MCF 10A (cell line): ENCODE results near the gene FLT4. TPM values are rescaled to one million over a fixed set of nuclear protein-coding genes. Genes with fewer than 3 reads are reported as not detected.
"Not testable (repeated sequence)": the region's sequence is repeated elsewhere in the genome, so short reads cannot be mapped to it uniquely, and the experiment has no call there.

Experiments used
- BruUV-seq: library from RNA; stranded (reverse); fragments of 400-500 nt; replicated peaks from 2 replicates; lab custom pipeline; 2021; lab: Mats Ljungman, UMichigan
- CTCF ChIA-PET: fragments of 300-600 bp; sonication (Branson Sonifier 250); formaldehyde crosslinking; extraction: SDS; loops from one replicate; lab custom pipeline; 2021; ENCODE audit warnings: antibody characterized with exemption, inconsistent platforms; lab: Yijun Ruan, JAX
- POLR2A ChIA-PET: fragments of 300-600, 350-650 bp; sonication (Branson Sonifier 250); formaldehyde crosslinking; extraction: SDS; loops from one replicate; lab custom pipeline; 2020; ENCODE audit warnings: antibody characterized with exemption, inconsistent platforms; lab: Yijun Ruan, JAX
- DNase-seq: peaks from one replicate; pipeline ENCODE4 v3.0.0-alpha.2; 2018; ENCODE audit not compliant: unreplicated experiment
- H3K27ac Mint-ChIP-seq: one replicate; pipeline ENCODE4 v1.8.0; 2022; ENCODE audit warnings: mild to moderate bottlenecking, low read depth, mixed read lengths; ENCODE audit not compliant: unreplicated experiment
- H3K27me3 Mint-ChIP-seq: one replicate; pipeline ENCODE4 v1.8.0; 2022; ENCODE audit warnings: mixed read lengths; ENCODE audit not compliant: insufficient read depth, unreplicated experiment
- H3K36me3 Mint-ChIP-seq: one replicate; pipeline ENCODE4 v1.8.0; 2022; ENCODE audit warnings: mild to moderate bottlenecking, moderate library complexity, mixed read lengths; ENCODE audit not compliant: insufficient read depth, unreplicated experiment
- H3K4me1 Mint-ChIP-seq: one replicate; pipeline ENCODE4 v1.8.0; 2022; ENCODE audit warnings: mixed read lengths; ENCODE audit not compliant: insufficient read depth, unreplicated experiment
- H3K4me3 Mint-ChIP-seq: one replicate; pipeline ENCODE4 v1.8.0; 2022; ENCODE audit warnings: mild to moderate bottlenecking, moderate library complexity, mixed read lengths; ENCODE audit not compliant: unreplicated experiment
- H3K9me3 Mint-ChIP-seq: one replicate; pipeline ENCODE4 v1.8.0; 2022; ENCODE audit warnings: mixed read lengths; ENCODE audit not compliant: unreplicated experiment
- CTCF ChIP-seq: fragments of 200-600 bp; IDR thresholded peaks from one replicate; pipeline ENCODE4 v1.8.0; 2022; ENCODE audit warnings: antibody characterized with exemption, mild to moderate bottlenecking; ENCODE audit not compliant: unreplicated experiment
- intact Hi-C: fragments of 100-400 bp; cut with micrococcal nuclease; formaldehyde crosslinking; loops from 2 replicates; pipeline ENCODE4 v1.14.1; 2022
- total RNA-seq: library from RNA; stranded (reverse); gene quantifications from 2 replicates; pipeline ENCODE4 v1.2.3, GENCODE V29; 2022

FLT4 gene
- total RNA-seq, 1 experiment from 2014 or later: not detected

GRCh38 chr5:180682560-180682959 lies 33.2 kb upstream of the FLT4 start:
- H3K27me3 Mint-ChIP-seq: peaks cover 58% of the 10 kb centered on the region
- TF ChIP-seq CTCF: no peak
- H3K4me3 Mint-ChIP-seq: no peak overlapping the region
- no peaks in the 10 kb centered on the region for H3K9me3 Mint-ChIP-seq
- CTCF ChIA-PET: no interaction called here
- DNase-seq: no peak
- POLR2A ChIA-PET: no interaction called here
- no peaks in the 10 kb centered on the region for H3K36me3 Mint-ChIP-seq
- no peak overlapping the region for H3K27ac Mint-ChIP-seq
- no TSS peak for BruUV-seq
- intact Hi-C loops: no loop called here
- H3K4me1 Mint-ChIP-seq: no peaks in the 10 kb centered on the region

- POLR2A ChIA-PET, H3K4me3 Mint-ChIP-seq, DNase-seq, H3K36me3 Mint-ChIP-seq, CTCF ChIA-PET, BruUV-seq, H3K9me3 Mint-ChIP-seq, H3K4me1 Mint-ChIP-seq, H3K27ac Mint-ChIP-seq, intact Hi-C loops: not testable (repeated sequence)
- peaks cover 63% of the 10 kb centered on the region for H3K27me3 Mint-ChIP-seq
Observed at GRCh38 chr5:180682008-180682407, 32.6 kb upstream of the FLT4 start.

- H3K36me3 Mint-ChIP-seq, POLR2A ChIA-PET, BruUV-seq, CTCF ChIA-PET, H3K9me3 Mint-ChIP-seq, H3K27ac Mint-ChIP-seq, DNase-seq, H3K4me3 Mint-ChIP-seq, H3K4me1 Mint-ChIP-seq: not testable (repeated sequence)
- peaks cover 41% of the 10 kb centered on the region for H3K27me3 Mint-ChIP-seq
- intact Hi-C loops: loop anchor here (10.0 kb wide), 1 partner anchor 204 kb away; no protein-coding TSS in a partner anchor
Observed at GRCh38 chr5:180678319-180678718, 28.9 kb upstream of the FLT4 start.

GRCh38 chr5:180675036-180675635 lies 25.7 kb upstream of the FLT4 start:
- intact Hi-C loops: loop anchor here (10.0 kb wide), 1 partner anchor 200 kb away; no protein-coding TSS in a partner anchor
- no peak overlapping the region for H3K27ac Mint-ChIP-seq
- no peak overlapping the region for H3K4me3 Mint-ChIP-seq
- no peaks in the 10 kb centered on the region for H3K9me3 Mint-ChIP-seq
- no TSS peak for BruUV-seq
- ChIA-PET CTCF (no interaction called here), POLR2A (no interaction called here)
- H3K27me3 Mint-ChIP-seq: peaks cover 23% of the 10 kb centered on the region
- peaks cover 6% of the 10 kb centered on the region for H3K4me1 Mint-ChIP-seq
- DNase-seq: no peak
- H3K36me3 Mint-ChIP-seq: no peaks in the 10 kb centered on the region
- TF ChIP-seq CTCF: no peak

GRCh38 chr5:180674090-180674475 lies 24.7 kb upstream of the FLT4 start:
- peaks cover 23% of the 10 kb centered on the region for H3K27me3 Mint-ChIP-seq
- H3K36me3 Mint-ChIP-seq, H3K4me1 Mint-ChIP-seq, POLR2A ChIA-PET, DNase-seq, H3K4me3 Mint-ChIP-seq, BruUV-seq, H3K27ac Mint-ChIP-seq, H3K9me3 Mint-ChIP-seq: not testable (repeated sequence)
- CTCF ChIA-PET: interaction anchor here (0.8 kb wide), 1 partner anchor 9 kb away, joined by 3 read pairs; no protein-coding TSS in a partner anchor
- intact Hi-C loops: loop anchor here (10.0 kb wide), 1 partner anchor 199 kb away; no protein-coding TSS in a partner anchor
